ENCODE measurements around the gene AP3B1. TPM values are rescaled to one million over a fixed set of nuclear protein-coding genes. Genes with fewer than 3 reads are reported as not detected.

Gene AP3B1
- polyA plus RNA-seq, 3 donors = 64.6 to 73.5 (median 68.9) TPM

DNA sequence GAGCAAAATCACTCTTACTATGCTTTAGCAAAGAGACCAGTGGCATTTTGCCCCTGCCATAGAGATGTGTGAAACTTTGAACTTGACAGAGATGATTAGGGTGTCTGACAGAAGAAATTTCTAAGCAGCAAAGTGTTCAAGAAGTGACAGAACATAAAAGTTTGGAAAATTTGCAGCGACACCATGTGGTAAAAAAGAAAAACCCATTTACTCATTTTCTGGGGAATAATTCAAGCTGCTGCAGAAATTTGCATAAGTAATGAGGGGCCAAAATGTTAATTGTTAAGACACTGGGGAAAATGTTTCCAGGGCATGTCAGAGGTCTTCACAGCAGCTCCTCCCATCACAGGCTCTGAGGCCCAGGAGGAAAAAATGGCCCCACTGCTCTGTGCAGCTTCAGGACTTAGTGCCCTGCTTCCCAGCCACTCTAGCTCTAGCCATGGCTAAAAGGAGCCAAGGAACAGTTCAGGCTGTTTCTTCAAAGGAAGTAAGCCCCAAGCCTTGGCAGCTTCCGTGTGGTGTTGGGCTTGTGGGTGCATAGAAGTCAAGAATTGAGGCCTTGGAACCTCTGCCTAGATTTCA is 6.1 kb upstream of the AP3B1 start:
- no peak for DNase-seq

DNA sequence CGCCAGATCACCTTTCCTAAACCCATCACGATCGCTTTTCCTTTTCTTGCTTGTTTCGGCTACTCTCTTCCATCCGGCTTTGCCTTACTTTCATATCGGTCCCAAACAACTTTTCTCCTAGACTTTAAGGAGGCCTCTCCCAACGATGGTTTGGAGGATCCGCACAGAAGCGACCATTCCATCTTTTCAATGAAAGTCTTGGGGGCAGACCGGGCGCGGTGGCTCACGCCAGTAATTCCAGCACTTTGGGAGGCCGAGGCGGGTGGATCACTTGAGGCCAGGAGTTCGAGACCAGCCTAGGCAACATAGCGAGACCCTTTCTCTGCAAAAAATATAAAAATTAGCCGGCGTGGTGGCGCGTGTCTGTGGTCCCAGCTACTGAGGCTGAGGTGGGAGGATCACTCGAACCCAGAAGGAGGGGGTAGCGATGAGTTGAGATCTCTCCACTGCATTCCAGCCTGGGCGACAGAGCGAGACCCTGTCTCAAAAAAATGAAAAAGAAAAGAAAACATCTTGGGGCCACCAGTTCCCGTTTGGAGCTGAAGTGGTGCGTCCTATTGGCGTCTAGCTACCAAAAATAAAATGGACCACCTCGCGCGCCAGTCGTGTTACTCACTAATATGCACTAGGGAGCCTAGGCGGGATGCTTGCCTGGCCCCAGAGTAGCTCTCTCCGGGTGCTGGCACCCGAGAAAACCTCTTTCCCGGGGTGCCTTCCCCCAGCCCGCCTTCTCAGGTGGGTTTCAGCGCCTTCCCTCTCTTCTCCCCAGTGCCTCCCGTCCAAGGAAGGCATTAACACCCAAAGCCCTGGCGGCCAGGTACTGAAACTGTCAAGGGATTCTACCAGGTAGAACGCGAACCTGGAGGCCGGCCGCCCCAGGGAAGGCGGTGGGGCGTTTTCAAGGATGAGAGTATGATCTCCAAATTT is 800 bp upstream of the AP3B1 start:
- DNase-seq = peak; percentile 15

DNA sequence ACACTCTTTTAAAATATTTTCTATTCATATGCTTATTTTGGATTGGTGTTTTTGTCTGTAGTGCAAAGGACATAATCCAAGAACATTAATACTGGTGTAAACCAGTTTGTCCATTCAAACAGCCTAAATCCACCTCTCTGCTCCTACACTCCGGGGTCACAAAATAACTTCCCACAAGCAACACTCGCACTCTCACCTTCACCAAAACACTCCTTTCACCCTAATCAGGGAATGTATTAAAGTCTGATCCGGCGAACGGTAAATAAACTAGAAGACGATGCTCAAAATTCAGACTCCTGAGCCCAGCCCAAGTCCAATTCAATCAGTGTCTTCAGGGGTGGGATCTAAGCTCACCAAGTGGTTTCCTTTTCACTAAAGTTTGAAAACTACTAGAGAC is 649 bp downstream of the AP3B1 start:
- DNase-seq = peak; percentile 9

DNA sequence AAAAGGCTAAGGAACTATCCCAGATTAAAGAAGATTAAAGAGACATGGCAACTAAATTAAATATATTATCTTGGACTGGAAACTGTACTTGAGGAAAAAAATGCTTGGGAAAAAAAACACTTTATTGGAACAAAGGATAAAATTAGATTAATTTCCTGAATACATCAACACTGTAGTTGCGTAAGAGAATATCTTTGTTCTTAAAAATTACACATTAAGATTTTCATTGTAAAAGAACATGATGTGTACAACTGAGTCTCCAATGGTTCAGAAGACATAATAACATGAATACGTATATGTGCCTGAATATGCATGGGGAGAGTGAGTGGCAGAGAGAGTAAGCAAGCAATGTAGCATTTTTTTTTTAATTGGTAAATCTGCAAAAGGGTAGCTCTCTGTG is 2.8 kb downstream of the AP3B1 start:
- DNase-seq = no peak

DNA sequence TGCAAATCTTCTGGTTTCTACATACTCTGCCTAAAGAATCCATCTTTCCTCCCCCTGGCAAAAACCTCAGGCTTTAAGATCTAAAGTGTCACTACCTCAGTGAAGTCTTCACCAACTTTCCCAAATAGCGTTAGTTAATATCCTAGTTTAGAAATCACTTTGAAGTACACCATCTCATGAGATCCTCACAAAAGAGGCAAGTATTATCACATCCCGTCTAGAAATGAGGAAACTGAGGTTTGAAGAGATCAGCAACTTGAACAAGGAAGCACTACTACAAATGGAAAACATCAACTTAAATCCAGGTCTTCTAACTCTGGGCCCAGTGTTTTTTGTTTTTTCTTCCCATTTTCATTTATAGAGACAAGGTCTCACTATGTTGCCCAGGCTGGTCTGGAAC is 4.6 kb downstream of the AP3B1 start:
- DNase-seq = no peak

DNA sequence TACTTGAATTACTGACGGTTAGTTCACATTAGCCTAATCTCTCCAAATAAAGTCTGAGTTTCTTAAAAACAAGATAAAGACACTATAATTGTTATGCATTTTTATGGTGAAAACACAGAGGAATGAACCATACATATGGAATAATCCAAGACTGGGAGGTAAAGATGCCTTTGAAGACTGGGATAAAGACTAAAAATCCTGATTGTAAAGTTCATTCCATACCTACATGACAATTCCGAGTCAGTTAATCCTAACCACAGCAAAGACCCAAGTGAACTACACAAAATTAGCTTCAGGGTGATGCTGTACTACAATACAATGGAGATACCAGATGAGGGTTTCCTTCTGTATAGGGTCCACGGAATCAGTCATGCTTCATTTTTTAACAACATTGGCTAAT is 6.3 kb downstream of the AP3B1 start:
- no peak for DNase-seq

DNA sequence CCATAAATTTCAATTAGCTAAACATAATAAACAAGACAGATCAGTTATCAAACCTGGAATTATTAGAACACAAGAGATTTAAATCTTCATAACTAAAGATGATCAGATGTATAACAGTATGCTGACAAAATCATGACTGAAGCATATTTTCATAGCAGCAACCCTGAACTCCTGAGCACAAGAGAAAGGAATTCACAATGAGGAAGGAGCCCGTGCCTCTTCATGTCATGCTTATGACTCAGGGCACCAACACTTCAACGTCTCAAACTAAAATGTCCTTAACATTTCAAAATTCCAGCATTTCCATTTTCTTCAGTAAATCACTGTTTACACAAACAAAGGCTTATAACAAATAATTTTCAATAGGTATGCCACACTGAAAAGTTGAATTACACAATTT is 6.7 kb downstream of the AP3B1 start:
- DNase-seq = no peak

DNA sequence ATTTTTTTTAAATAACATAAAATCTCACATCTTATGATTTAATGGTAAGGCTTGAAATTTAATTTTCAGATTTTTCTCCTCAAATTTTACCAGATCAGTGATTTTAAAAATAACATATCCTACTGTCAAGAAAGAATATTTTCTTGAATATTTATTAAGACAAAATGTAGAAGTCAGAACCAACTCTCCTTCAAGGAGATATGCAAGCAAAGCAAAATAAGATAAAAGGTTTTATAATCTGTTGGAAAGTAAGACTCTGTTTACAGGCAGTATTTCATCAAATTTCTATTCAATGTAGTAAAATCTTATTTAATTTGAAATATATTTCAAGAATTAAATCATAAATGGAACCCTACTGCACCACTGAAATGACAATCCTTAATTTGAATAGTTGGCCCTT is 7.3 kb downstream of the AP3B1 start:
- DNase-seq = no peak

DNA sequence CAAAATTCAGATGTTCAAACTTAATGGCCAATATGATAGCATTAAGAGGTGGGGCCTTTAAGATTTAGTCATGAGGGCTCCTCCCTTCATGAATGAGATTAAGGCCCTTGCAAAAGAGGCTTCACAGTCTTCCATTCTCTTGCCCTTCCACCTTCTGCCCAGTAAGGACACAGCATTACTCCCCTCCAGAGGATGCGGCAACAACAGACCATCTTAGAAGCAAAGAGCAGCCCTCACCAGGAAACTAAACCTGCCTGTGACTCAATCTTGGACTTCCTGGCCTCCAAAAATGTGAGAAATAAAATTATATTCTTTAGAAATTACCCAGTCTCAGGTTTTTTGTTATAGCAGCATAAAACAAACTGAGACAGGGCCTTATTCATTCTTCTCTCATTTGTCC is 8.2 kb downstream of the AP3B1 start:
- no peak for DNase-seq

DNA sequence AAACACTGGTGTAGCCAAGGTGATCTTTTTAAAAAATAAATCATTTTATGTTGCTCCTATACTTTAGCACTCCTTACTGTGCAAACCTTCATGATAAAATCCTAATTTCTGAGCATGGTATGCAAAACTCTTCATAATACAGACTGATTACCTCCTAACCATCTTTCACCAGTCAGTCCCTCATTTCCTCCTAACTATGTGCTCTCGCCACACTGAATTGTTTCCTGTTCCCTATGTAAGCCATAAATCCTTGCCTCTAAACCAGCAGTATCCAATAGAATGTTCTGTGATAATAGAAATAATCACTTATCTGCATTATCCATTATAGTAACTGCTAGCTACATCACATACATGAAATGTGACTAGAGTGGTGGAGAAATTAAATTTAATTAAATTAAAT is 10.7 kb downstream of the AP3B1 start:
- DNase-seq = no peak

DNA sequence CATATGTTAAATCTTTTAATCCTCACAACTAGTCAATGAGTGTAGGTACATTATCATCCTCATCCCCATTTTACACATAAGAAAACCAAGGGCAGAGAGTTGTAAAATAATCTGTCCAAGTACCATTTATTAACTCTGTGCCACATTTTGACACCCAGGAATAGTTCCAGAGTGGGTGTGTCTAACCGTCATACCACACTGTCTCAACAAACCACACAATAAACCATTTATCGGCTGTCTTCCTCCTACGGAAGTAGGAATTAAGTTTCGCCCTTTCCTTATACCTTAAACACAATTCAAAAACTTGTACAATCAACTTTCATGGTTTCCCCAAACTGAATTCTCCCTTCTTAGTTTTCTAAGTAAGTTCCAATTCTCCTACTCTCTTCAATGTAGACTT is 11.4 kb downstream of the AP3B1 start:
- DNase-seq = no peak

DNA sequence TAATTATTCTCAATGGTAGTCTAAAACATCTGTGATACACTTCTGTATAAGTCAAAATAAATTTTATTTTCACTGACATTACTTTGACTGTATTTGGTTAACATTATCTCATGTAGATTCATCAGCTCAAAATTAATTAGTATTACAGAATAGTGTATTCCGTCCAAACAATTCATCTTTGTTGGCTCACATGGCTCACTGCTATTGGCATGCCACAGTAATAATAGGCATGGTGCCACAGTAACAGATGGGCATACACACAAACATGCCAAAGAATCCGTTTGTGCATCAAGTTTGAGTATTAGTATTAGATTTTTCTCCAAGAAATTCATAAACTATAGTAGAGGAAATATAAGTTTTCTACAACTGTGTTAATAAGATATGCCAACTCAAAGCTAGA is 14.2 kb downstream of the AP3B1 start:
- DNase-seq = no peak

DNA sequence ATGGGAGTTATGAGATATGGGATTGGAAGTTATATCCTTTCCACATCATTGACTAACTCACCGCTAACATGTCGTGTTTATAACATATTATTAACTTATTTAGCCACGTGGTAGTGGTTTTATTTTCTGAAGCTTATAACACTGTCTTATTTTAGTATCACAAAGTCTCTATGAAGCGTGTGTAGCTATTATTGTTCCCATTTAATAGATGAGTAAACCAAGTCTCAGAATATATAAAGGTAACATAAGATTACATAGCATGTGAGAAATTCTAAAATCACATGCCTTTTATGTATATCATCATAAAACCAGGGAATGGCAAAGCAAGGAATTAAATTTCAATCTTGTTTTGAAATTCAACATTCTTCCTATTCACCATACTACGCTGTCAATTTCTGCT is 15.3 kb downstream of the AP3B1 start:
- DNase-seq = no peak

DNA sequence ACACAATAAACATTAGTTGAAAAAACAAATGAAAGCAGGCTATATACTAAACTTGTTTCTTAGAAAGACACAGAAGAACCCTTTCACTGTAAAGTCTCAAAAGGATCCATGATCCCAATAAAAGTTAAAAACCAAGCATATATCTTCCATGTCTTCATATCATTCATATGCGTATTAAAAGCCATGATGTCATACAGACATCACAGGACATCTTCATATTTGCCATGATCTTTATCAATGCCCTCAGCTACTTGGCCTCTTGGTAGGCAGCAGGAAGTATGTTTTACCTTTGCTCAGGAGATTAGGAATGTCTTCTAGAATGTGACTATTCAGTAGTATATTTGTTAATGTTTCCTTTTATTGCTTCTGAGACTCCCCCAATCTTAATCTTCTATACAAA is 16.8 kb downstream of the AP3B1 start:
- no peak for DNase-seq

DNA sequence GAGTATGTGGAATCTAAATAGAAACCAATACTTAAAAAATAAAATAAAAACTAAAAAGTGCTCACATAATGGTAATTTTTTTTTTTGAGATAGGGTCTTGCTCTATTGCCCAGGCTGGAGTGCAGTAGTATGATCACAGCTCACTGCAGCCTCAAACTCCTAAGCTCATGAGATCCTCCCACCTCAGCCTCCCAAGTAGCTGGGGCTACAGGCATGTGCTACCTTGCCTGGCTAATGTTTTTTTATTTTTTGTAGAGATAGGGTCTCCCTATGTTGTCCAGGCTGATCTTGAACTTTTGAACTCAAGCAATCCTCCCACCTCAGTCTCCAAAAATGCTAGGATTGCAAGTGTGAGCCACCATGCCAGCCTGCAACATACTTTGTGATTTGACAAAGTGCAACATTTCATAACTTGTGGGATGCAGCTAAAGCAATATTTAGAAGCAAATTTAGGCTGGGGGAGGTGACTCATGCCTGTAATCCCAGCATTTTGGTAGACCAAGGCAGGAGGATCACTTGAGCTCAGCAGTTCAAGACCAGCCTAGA is 18.4 kb downstream of the AP3B1 start:
- DNase-seq = no peak

DNA sequence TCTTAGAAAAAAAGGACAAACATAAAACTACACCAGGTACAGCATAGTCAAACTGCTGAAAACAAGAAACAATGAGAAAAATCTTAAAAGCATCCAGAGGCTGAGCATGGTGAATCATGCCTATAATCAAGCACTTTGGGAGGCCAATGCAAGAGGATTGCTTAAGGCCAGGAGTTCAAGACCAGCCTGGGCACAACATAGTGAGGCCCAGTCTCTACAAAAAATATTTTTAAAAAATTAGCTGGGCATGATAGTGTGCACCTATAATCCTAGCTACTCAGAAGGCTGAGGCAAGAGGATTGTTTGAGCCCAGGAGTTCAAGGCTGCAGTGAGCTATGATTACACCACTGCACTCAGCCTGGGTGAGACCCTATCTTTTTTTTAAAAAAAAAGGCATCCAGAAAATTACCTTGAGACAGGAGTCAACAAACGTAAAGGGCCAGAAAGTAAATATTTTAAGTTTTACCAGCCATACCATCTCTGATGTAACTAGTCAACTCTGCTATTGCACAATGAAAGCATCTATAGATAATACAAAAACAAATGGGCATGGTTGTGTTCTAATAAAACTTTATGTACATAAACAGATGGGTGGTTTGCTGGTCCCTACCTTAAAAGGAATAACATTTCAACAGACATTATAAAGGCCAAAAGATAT is 19.8 kb downstream of the AP3B1 start:
- no peak for DNase-seq

DNA sequence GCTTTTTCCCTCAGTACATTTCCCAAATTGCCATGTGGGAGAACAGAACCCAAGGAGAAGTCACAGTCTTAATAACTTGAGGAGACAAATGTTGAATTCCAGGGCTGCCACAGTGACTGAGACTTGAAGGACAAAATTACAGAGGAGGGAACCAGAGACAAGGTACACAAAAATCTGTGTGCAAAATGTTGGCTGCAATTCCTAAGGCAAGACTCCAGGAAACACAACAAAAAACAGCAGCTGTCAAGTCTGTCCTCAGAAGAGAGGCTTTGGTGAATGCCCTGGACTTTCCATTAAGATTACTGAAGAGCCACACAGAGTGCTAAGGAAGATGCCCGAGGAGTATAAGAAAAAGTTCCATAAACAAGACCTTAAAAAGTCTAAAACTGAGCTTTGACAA is 21.1 kb downstream of the AP3B1 start:
- DNase-seq = no peak

DNA sequence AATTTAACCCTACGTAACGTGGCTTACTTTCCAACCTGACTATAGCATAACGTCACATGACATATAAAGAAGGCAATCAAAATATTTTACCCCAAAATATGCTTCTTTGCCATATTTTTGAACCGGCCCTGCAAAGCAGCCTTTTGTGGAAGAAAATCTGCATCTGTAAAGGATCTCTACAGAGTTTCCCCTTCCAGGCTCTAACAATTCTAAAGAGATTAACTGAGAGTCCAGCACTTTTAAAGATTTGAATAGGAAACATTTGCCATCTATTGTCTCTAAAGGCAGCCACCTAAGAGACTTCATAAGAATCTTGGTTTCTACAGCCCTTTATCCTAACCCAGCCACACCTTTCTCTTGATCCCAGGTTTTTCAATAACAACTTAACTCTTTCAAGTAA is 22.7 kb downstream of the AP3B1 start:
- DNase-seq = no peak

DNA sequence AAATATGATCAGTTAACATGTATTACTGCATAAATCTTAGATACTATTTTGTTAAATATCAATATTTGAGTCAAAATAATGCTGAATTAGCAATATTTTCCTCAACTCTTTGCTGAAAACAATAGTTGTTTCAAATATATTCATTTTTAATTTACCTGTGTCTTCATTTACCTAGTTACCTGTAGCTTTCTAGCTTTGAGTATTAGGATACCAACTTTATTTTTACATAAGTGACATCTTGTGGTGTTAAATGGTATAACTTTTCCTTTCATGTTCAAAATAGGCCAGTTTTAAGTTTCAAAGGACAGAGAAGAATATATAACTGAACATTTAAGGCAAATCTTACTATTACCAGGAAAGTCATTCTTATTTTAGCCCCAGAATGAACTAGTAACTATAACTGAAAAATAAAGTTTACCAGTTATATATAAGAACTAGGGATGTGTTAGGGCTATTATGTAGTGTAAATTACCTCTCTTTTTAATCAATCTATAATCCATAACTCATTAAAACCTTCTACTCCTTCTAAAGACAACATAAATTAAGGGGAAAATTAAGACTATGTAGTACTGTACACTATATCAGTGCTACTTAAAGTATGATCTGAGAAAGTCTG is 25.3 kb downstream of the AP3B1 start:
- DNase-seq = no peak

DNA sequence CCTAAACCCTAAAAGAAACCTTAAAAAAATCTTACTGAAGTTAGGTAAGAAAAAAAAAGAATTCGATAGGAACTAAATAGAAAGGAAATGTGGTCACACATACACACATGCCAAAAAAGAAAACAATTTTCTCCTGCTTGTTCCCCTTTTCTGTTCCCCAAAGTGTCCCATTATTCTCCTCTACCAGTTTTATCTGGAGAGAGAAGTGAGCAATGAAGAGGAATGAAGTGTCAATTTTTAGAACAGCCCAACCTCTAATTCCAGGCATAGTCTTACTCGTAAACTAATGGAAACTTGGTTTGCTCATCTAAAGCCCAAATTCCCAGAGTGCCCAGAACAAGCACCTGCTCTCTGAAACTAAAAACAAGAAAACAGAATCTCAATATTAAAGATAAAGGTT is 26.1 kb downstream of the AP3B1 start:
- no peak for DNase-seq

DNA sequence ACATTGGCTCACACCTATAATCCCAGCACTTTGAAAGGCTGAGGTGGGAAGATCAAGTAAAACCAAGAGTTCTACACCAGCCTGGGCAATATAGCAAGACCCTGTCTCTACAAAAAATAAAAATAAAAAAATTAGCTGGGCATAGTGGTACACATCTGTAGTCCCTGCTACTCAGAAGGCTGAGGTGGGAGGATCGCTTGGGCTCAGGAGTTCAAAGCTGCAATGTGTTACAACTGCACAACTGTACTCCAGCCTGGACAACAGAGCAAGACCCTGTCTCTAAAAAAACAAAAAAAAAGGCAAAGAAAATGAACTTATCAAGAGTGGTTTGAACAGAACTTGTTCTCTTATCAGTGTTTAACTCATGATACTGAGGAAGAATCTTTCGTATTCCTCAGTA is 29.3 kb downstream of the AP3B1 start:
- DNase-seq = no peak

DNA sequence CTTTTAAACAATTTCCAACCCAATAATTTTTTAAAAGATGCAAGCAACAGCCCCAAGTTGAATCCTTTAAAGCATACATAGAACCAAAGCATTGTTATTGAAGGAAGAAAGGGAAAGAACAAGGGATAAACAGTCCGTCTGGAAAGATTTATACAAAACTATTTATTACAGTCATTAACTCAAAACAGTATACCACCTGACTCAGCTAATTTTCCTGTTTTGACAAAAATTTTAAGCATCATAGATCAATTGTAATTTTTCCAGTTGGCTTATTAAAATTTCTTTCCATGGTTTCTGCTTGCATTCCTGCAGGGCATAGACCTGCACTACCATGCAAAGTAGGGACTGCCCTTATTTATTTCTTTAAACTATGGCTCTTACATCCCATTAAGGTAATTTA is 29.9 kb downstream of the AP3B1 start:
- DNase-seq = no peak

DNA sequence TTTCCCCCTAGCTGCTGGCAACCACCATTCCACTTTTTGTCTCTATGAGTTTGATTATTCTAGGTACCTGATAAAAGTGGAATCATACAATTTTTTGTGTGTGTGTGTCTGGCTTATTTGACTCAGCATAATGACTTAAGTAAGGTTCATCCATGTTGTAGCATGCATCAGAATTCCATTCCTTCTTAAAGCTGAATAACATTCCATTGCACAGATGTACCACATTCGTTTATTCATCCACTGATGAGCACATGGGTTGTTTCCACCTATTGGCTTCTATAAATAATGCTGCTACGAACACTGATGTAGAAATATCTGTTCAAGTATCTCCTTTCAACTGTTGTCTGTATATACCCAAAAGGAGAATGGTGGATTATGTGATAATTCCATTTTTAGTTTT is 33.7 kb downstream of the AP3B1 start:
- DNase-seq = no peak

Measured in renal pelvis (tissue), 4 donors.